Measurements from ENCODE around the gene CPA3.

DNA sequence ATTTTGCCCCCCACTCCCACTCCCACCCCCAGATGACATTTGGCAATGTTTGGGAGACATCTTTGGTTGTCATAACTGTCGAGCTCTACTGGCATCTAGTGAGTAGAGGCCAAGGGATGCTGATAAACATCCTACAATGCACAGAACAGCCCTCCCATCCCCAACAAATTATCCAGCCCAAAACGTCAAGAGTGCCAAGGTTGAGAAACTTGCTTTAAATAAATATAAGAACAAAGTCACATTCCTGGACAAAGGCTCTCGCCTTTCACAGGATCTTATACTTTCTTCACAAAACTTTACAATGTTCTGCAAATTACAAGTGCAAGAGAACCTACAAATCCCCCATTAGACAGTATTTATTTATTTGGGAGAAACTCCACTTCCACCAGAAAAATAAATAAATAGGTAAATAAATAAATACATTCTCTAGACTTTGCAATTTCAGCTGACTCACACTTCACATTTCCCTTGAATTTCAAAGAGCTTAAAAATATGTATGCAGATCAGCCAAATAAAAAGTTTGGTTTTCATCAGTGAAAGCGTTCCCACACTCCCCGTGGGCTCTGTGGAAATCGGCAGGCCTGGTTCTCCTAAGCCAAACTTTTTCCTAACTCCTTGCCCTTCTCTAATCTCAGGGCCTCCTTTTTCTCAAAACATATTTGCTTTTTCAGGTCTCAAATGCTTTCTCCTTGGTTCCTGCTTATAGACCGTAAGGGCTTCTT lies 12.7 kb upstream of the CPA3 start:
- TF ChIP-seq, protein P1, sequence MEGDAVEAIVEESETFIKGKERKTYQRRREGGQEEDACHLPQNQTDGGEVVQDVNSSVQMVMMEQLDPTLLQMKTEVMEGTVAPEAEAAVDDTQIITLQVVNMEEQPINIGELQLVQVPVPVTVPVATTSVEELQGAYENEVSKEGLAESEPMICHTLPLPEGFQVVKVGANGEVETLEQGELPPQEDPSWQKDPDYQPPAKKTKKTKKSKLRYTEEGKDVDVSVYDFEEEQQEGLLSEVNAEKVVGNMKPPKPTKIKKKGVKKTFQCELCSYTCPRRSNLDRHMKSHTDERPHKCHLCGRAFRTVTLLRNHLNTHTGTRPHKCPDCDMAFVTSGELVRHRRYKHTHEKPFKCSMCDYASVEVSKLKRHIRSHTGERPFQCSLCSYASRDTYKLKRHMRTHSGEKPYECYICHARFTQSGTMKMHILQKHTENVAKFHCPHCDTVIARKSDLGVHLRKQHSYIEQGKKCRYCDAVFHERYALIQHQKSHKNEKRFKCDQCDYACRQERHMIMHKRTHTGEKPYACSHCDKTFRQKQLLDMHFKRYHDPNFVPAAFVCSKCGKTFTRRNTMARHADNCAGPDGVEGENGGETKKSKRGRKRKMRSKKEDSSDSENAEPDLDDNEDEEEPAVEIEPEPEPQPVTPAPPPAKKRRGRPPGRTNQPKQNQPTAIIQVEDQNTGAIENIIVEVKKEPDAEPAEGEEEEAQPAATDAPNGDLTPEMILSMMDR (IDR thresholded peaks at IDR 0.05): no peak
- TF ChIP-seq EZH2 (IDR thresholded peaks at IDR 0.05; ENCODE audit: borderline replicate concordance, insufficient read depth, low read depth, low read length, poor library complexity, severe bottlenecking): no peak
